ENCODE measurements around the gene KRT80.
A peak's percentile ranks its signal among the peaks of the same experiment; 100 is the strongest.

Gene KRT80

DNA sequence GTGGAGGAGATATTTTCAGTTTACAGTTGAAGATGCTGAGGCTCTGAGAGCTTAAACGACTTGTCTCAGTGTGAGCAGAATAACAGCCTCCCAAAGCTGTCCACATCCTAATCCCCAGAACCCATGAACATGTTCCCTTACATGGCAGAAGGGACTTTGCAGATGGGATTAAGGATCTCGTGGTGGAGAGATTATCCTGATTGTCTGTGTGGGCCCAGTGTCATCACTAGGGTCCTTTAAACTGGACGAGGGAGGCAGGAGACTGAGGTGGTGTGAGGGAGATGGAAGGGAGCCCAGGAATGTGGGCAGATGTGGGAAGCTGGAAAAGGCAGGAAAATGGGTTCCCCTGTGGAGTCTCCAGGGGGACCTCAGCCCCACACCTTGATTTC is 9.6 kb upstream of the KRT80 start:
- no peaks in the 10 kb centered on the region for H3K27me3 ChIP-seq (replicated peaks; ENCODE audit: control insufficient read depth, insufficient read depth, low read length)
- peaks cover 31% of the 10 kb centered on the region for H3K4me1 ChIP-seq (ENCODE audit: control insufficient read depth, insufficient read depth, low read length)

DNA sequence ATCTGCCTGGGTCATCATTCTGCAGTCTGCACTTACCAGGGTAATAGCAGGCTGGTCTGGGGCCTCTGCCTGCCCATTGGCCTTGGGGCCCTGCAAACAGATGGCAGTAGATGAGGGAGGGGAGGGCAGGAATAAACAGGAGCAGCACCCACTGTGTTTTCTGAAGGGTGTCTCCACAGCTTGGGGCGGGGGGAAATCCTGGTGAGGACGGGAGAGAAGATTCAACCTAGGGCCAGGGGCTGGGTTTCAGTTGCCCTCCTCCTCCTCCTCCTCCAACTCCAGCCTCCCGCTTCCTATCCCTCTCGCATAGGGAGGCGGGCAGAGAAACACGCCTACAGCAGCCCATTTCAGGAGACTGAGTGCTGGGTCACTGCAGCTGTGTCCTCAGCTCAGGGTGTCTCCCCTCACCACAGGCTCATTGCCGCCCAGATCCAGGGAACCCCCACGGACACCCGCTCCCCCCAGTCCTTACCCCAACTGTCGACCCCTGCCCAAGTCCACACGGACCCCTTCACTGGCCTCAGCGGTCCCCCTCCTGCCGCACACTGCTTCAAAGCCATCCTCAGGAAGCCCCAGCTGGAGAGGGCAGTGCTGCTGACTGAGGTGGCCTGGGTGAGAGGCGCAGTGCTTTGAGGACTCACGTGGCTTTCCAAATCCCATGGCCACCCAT is 9.1 kb upstream of the KRT80 start:
- no peaks in the 10 kb centered on the region for H3K27me3 ChIP-seq (replicated peaks; ENCODE audit: control insufficient read depth, insufficient read depth, low read length)
- peaks cover 31% of the 10 kb centered on the region for H3K4me1 ChIP-seq (ENCODE audit: control insufficient read depth, insufficient read depth, low read length)
- H3K4me3 ChIP-seq (ENCODE audit: low read length) = no peak overlapping the region
- no peaks in the 10 kb centered on the region for H3K36me3 ChIP-seq (ENCODE audit: control insufficient read depth, insufficient read depth, low read length, severe bottlenecking)
- H3K9me3 ChIP-seq (ENCODE audit: control insufficient read depth, low read length) = no peaks in the 10 kb centered on the region
- DNase-seq (ENCODE audit: low read depth) = no peak
- no peak overlapping the region for H3K9ac ChIP-seq (ENCODE audit: low read length)

More for the DNA sequence above, 9.6 kb upstream of the KRT80 start:
- Histone ChIP-seq H3K36me3 (ENCODE audit: control insufficient read depth, insufficient read depth, low read length, severe bottlenecking) (no peaks in the 10 kb centered on the region), H3K9ac (ENCODE audit: low read length) (no peak overlapping the region), H3K4me3 (ENCODE audit: low read length) (no peak overlapping the region), H3K9me3 (ENCODE audit: control insufficient read depth, low read length) (no peaks in the 10 kb centered on the region)
- DNase-seq (ENCODE audit: low read depth) = no peak

DNA sequence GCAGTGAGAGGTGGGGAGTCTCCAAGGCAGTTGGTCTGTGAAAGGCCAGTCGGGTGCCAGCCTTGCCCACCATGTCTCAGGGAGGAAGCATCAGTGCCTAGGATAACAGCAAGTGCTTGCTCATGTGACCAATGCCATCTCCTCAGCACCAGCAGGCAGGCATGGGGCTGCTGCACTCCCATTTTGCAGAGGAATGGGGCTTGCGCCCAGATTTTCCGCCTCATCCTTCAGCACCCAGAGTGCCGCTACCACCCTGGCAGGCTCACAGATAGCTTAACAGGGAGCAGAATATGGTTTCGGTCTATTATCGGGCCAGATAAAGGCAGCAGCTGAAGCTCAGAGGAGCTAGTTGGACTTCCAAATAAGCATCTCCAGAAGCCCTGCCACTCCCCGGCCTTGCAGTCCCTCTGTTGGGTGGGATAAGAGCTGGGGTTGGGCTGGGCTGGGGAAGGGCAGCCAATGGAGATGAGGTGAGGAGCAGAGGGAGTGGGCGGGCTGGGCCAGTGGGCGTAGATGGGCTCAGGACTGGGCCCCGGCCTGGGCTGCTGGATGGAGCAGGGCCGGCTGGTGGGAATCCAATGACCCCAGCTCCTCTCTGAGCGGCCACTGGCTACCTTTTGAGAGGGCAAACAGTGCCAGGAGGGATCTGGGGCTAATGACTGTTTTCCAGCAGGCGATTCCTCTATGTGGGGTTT is 8.4 kb upstream of the KRT80 start:
- Histone ChIP-seq H3K9ac (ENCODE audit: low read length) (no peak overlapping the region), H3K36me3 (ENCODE audit: control insufficient read depth, insufficient read depth, low read length, severe bottlenecking) (no peaks in the 10 kb centered on the region), H3K27me3 (replicated peaks; ENCODE audit: control insufficient read depth, insufficient read depth, low read length) (no peaks in the 10 kb centered on the region), H3K4me1 (ENCODE audit: control insufficient read depth, insufficient read depth, low read length) (peaks cover 26% of the 10 kb centered on the region), H3K4me3 (ENCODE audit: low read length) (no peak overlapping the region), H3K9me3 (ENCODE audit: control insufficient read depth, low read length) (no peaks in the 10 kb centered on the region)
- DNase-seq (ENCODE audit: low read depth) = no peak

DNA sequence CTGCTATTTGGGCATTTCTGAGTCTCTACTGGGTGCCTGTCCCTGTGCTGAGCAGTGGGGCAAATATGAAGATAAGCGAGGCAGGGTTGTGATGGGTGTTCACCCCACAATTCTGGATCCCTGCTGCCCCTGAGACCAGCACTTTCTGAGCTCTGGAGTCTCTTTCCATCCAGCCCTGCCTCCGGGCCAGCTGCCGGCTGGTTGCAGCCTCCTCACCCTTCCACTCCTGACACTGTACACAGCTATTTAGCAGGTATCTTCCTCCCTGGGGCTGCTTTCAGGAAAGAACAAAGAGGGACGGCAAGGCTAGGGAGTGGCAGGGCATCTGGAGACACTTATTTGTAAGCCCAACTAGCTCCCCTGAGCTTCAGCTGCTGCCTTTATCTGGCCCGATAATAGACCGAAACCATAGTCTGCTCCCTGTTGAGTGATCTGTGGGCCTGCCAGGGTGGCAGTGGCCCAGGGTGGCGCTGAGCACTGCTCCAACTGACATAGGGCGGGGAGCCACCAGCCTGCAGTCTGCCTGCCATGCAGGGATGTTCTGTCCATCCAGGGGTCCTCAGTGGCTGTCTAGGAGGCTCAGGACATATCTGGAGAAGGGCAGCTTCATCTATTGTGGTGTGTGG is 7.6 kb upstream of the KRT80 start:
- no peak overlapping the region for H3K9ac ChIP-seq (ENCODE audit: low read length)
- H3K36me3 ChIP-seq (ENCODE audit: control insufficient read depth, insufficient read depth, low read length, severe bottlenecking) = no peaks in the 10 kb centered on the region
- H3K27me3 ChIP-seq (replicated peaks; ENCODE audit: control insufficient read depth, insufficient read depth, low read length) = no peaks in the 10 kb centered on the region
- H3K4me1 ChIP-seq (ENCODE audit: control insufficient read depth, insufficient read depth, low read length) = peaks cover 32% of the 10 kb centered on the region
- H3K9me3 ChIP-seq (ENCODE audit: control insufficient read depth, low read length) = no peaks in the 10 kb centered on the region
- no peak overlapping the region for H3K4me3 ChIP-seq (ENCODE audit: low read length)
- DNase-seq (ENCODE audit: low read depth) = no peak

DNA sequence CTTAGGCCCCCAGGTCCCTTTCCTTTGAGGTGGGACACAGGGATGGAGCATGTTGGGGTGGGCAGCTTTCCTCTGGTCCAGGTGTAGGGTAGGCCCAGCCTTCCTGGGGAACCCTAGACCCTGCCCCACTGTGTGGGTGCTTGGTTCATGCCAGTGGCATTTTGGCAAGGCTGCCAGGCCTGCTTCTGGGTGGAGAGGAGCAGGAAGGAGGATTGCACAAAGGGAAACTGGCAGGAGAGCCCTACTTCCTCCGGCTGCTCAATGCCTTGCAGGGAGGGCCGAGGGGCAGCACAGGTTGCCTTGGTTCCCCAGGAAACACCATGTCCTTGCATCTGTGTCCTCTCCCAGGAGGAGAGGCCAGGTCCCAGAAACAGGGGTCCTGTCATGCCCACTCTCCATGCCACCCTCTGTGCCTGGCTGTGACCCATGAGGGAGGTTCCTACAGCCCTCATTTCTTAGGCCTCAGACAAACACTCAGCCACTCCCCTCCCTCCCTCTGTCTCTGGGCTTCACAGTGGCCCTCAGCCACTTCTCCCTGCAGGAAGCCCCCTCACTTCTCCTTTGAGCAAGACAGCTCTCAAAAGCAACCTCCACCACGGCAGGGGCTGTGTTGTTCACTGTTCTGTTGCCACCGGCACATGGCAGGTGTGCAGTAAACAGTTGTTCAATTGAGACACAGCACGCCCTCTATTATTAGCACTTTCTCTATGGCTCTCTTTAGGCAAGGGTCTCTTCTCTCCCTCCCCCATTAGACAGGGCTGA is 6.8 kb upstream of the KRT80 start:
- Histone ChIP-seq H3K4me3 (ENCODE audit: low read length) (no peak overlapping the region), H3K4me1 (ENCODE audit: control insufficient read depth, insufficient read depth, low read length) (peaks cover 40% of the 10 kb centered on the region), H3K9ac (ENCODE audit: low read length) (no peak overlapping the region), H3K36me3 (ENCODE audit: control insufficient read depth, insufficient read depth, low read length, severe bottlenecking) (no peaks in the 10 kb centered on the region), H3K27me3 (replicated peaks; ENCODE audit: control insufficient read depth, insufficient read depth, low read length) (no peaks in the 10 kb centered on the region), H3K9me3 (ENCODE audit: control insufficient read depth, low read length) (no peaks in the 10 kb centered on the region)
- no peak for DNase-seq (ENCODE audit: low read depth)

DNA sequence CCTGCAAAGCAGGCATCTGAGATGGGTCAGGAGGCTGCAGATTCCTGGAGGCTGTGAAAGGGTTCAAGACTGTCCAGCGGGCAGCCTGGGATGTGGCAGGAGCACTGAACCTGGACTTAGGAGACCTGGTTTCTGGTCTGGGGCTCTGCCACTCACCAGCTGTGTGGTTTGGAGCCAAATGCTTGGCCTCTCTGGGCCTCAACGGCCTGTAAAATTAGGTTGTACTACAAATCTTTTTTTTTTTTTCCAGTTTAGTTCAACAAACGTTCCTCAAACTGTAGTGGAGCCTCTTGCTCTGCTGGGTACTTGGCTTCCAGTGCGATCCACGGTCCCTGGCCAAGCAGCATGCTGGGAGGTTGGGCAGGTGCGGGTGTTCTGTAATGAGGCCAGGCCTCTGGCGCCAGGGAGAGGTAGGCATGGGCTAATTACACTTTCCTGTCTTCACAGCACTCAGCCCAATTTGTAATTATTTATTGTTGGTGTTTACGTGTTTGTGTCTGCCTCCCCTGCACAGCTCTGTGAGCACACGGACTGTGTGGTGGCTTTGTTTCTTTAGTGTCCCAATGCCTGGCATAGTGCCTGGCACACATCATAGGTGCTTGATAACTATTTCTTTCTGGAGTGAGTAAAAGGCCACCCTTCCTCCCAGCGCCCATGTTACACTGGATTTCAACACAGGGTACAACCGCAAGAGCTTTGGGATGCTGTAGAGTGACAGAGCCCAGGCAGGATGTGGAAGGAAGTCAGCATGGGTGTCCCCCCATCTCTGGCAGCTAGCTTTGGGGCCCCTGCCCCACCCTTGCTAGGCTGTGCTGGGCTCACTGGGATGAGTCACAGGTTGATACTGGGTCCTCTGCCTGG is 5.8 kb upstream of the KRT80 start:
- Histone ChIP-seq H3K27me3 (replicated peaks; ENCODE audit: control insufficient read depth, insufficient read depth, low read length) (no peaks in the 10 kb centered on the region), H3K4me3 (ENCODE audit: low read length) (no peak overlapping the region), H3K9ac (ENCODE audit: low read length) (no peak overlapping the region), H3K36me3 (ENCODE audit: control insufficient read depth, insufficient read depth, low read length, severe bottlenecking) (no peaks in the 10 kb centered on the region), H3K4me1 (ENCODE audit: control insufficient read depth, insufficient read depth, low read length) (peaks cover 45% of the 10 kb centered on the region), H3K9me3 (ENCODE audit: control insufficient read depth, low read length) (no peaks in the 10 kb centered on the region)
- no peak for DNase-seq (ENCODE audit: low read depth)

DNA sequence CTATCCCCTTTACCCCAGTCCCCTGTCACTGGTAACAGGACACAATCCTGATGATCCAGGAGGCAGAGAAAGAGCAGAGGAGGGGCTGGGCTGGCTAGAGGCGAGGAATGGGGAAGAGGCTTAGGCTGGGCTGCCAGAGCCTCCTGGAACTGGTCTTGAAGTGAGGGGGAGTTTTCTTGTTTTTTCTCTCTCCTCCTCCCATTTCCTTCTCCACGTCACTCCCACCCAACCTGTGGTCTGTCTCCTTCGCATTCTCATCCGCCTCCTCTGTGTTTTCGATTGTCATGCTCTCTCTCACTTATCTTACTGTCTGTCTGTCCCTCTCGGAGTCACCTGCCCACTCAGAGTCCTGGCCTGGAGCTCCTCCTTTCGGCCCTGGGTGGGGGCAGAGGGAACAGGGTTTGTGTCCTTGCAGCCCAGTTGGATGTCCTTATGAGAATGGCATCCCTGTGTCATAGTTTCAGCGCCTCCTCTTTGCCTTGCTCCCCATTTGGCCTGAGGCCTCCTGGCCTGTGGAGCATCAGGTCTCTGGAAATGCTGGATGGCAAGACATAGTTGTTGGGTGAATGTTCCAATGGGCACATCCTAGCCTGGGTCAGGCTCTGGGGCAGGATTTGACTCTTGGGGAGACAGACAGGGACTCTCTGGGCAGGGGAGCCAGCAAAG is 3.4 kb upstream of the KRT80 start:
- no peak overlapping the region for H3K9ac ChIP-seq (ENCODE audit: low read length)
- H3K27me3 ChIP-seq (replicated peaks; ENCODE audit: control insufficient read depth, insufficient read depth, low read length) = no peaks in the 10 kb centered on the region
- DNase-seq (ENCODE audit: low read depth) = no peak
- H3K4me1 ChIP-seq (ENCODE audit: control insufficient read depth, insufficient read depth, low read length) = peaks cover 61% of the 10 kb centered on the region
- H3K4me3 ChIP-seq (ENCODE audit: low read length) = no peak overlapping the region
- H3K36me3 ChIP-seq (ENCODE audit: control insufficient read depth, insufficient read depth, low read length, severe bottlenecking) = no peaks in the 10 kb centered on the region
- no peaks in the 10 kb centered on the region for H3K9me3 ChIP-seq (ENCODE audit: control insufficient read depth, low read length)

DNA sequence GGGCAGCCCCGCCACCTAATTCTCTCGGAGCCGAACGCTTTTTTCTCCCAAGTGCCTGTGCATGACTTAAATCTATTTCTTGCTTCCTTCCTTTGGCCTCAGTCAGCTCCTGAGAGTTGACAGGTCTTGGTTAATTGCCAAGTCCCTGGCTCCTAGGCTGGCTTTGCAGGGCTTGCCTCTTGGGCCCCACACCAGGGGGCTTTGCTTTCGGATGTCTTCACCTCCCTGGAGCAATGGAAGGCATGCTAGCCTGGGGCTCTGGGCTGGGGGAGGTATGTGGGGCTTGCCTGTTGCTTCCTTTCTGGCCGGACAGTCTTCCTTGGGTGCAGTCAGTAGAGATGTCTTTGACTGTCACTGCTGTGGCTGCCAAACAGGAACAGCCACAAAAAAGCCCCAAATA is 2.2 kb upstream of the KRT80 start:
- H3K4me3 ChIP-seq (ENCODE audit: low read length) = no peak overlapping the region
- H3K9me3 ChIP-seq (ENCODE audit: control insufficient read depth, low read length) = no peaks in the 10 kb centered on the region
- peak; percentile 55 for DNase-seq (ENCODE audit: low read depth)
- no peaks in the 10 kb centered on the region for H3K27me3 ChIP-seq (replicated peaks; ENCODE audit: control insufficient read depth, insufficient read depth, low read length)
- H3K9ac ChIP-seq (ENCODE audit: low read length) = peak overlapping the region; percentile 33
- H3K36me3 ChIP-seq (ENCODE audit: control insufficient read depth, insufficient read depth, low read length, severe bottlenecking) = no peaks in the 10 kb centered on the region
- peaks cover 71% of the 10 kb centered on the region for H3K4me1 ChIP-seq (ENCODE audit: control insufficient read depth, insufficient read depth, low read length)

DNA sequence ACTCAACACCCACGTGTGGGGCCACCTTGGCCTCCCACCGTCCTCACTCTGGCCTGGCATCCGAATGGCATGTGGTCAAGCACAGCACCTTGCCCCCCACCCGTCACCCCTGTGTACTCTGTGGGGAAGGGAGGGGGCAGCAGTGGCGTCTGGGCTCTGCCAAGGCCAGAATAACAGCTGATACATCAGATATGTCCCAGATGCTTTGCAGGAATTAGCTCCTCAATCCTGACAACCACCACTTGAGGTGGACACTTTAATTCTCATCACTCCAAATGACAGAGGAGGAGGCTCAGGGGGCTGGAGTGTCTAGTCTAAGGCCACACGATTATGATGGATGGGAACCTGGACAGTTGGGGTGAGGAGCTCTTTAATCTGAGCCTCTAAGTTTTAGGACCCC is 1.7 kb upstream of the KRT80 start:
- Histone ChIP-seq H3K36me3 (ENCODE audit: control insufficient read depth, insufficient read depth, low read length, severe bottlenecking) (no peaks in the 10 kb centered on the region), H3K4me1 (ENCODE audit: control insufficient read depth, insufficient read depth, low read length) (peaks cover 70% of the 10 kb centered on the region), H3K9ac (ENCODE audit: low read length) (peak overlapping the region; percentile 33), H3K4me3 (ENCODE audit: low read length) (no peak overlapping the region), H3K27me3 (replicated peaks; ENCODE audit: control insufficient read depth, insufficient read depth, low read length) (no peaks in the 10 kb centered on the region), H3K9me3 (ENCODE audit: control insufficient read depth, low read length) (no peaks in the 10 kb centered on the region)
- no peak for DNase-seq (ENCODE audit: low read depth)

All from adipocyte (in vitro differentiated cells).